Measurements from ENCODE around the gene GNAQ. TPM values are rescaled to one million over a fixed set of nuclear protein-coding genes. Genes with fewer than 3 reads are reported as not detected.

GNAQ gene
- total RNA-seq, 4 donors from 2014 or later = 64.0 to 80.4 (median 69.2) TPM

DNA sequence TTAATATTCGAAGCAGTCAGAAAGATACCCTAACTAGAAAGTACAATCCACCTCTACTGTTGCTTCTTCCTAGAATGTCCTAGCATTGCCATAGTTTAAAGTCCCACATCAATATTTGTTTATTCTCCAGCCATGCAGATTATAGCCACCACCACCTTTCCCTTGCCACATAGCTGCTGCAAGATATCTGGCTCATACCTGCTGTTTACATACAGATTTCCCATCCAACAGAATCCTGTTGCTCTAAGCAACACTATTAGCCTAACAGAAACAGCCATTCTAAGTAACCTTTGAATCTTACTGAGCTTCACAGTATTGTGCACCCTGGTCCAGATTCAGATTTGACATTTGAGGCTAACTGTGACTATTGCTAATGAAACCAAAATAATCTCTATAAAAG lies 45.6 kb downstream of the GNAQ start:
- H3K4me1 ChIP-seq = peaks cover 25 to 64% (median 54%) of the 10 kb centered on the region in 4 donors

DNA sequence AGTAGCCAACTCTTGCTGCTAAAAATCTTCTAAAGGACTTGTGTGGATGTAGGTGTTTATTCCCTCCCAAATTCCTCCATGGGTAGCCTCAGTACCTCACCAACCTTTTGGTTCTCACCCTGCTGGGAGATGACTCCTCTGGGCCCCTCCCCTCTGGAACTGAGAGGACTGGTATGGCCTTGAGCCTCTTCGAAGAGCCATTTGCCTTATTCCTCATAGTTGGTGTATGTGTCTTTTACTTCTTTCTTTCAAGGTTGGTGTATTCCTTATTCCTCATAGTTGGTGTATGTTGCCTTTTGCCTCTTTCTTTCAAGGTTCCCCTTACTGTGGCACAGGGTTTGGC lies 48.3 kb downstream of the GNAQ start:
- Histone ChIP-seq H3K27ac (replicated peaks in 1 of 4) (no peak overlapping the region), H3K4me1 (peaks cover 22 to 66% (median 48%) of the 10 kb centered on the region in 4 donors), H3K4me3 (no peak overlapping the region), H3K27me3 (no peaks in the 10 kb centered on the region), H3K9me3 (no peaks in the 10 kb centered on the region), H3K36me3 (no peaks in the 10 kb centered on the region)
- intact Hi-C loops (cut with DNase I) = no loop called here
- DNase-seq (ENCODE audit: extremely low spot score) = no peak
- TF ChIP-seq EP300 (IDR thresholded peaks at IDR 0.05) (no peak), POLR2A (IDR thresholded peaks at IDR 0.05; ENCODE audit: low read depth) (no peak), POLR2AphosphoS5 (IDR thresholded peaks at IDR 0.05) (no peak)
- TF ChIP-seq, protein P1, sequence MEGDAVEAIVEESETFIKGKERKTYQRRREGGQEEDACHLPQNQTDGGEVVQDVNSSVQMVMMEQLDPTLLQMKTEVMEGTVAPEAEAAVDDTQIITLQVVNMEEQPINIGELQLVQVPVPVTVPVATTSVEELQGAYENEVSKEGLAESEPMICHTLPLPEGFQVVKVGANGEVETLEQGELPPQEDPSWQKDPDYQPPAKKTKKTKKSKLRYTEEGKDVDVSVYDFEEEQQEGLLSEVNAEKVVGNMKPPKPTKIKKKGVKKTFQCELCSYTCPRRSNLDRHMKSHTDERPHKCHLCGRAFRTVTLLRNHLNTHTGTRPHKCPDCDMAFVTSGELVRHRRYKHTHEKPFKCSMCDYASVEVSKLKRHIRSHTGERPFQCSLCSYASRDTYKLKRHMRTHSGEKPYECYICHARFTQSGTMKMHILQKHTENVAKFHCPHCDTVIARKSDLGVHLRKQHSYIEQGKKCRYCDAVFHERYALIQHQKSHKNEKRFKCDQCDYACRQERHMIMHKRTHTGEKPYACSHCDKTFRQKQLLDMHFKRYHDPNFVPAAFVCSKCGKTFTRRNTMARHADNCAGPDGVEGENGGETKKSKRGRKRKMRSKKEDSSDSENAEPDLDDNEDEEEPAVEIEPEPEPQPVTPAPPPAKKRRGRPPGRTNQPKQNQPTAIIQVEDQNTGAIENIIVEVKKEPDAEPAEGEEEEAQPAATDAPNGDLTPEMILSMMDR (IDR thresholded peaks at IDR 0.05) = no peak
- WGBS = 92% methylated on average over 1 of the region's 1 CpG

More for the DNA sequence above, 45.6 kb downstream of the GNAQ start:
- WGBS = 93% methylated on average over 1 of the region's 1 CpG
- H3K4me3 ChIP-seq = no peak overlapping the region
- intact Hi-C loops (cut with DNase I) = no loop called here
- no peaks in the 10 kb centered on the region for H3K27me3 ChIP-seq
- H3K36me3 ChIP-seq = no peaks in the 10 kb centered on the region
- no peak for DNase-seq (ENCODE audit: extremely low spot score)
- TF ChIP-seq, protein P1 (IDR thresholded peaks at IDR 0.05) = no peak
- no peak for TF ChIP-seq POLR2A (IDR thresholded peaks at IDR 0.05; ENCODE audit: low read depth)
- no peak for TF ChIP-seq EP300 (IDR thresholded peaks at IDR 0.05)
- TF ChIP-seq POLR2AphosphoS5 (IDR thresholded peaks at IDR 0.05) = no peak
- H3K9me3 ChIP-seq = no peaks in the 10 kb centered on the region
- H3K27ac ChIP-seq (replicated peaks in 1 of 4) = no peak overlapping the region

DNA sequence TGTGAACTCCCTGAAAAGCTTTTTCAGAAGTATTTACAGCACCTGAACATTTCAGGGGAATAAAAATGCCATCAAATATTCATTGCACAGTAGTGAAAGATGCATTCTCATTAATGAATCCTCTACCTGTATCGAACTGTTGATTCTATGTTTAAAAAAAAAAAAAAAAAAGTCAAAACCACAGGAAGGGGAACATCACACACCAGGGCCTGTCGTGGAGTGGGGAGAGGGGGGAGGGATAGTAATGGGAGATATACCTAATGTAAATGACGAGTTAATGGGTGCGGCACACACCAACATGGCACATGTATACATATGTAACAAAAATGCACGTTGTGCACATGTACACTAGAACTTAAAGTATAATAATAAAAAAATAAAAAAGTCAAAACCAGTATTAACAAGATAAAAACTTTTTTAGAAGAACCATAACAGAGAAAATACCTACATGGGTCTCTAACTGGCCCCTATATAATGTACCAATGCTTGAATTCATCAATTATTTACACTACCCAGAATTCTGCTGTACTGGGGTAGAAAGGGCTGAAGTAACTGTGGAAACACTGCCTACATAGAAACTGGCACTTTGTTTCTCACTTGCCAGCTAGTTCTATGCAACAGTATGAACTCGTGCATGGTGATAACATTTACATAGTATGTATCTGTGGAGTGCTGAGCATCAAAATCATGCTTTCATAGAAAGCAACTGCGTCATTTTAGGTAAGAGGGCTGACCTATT lies 48.9 kb downstream of the GNAQ start:
- Histone ChIP-seq H3K36me3 (no peaks in the 10 kb centered on the region), H3K27ac (replicated peaks in 1 of 4) (no peak overlapping the region), H3K4me3 (no peak overlapping the region), H3K9me3 (no peaks in the 10 kb centered on the region), H3K4me1 (peaks cover 28 to 65% (median 48%) of the 10 kb centered on the region in 4 donors), H3K27me3 (no peaks in the 10 kb centered on the region)
- intact Hi-C loops (cut with DNase I) = no loop called here
- TF ChIP-seq, protein P1 (IDR thresholded peaks at IDR 0.05) = no peak
- TF ChIP-seq EP300 (IDR thresholded peaks at IDR 0.05) (no peak), POLR2AphosphoS5 (IDR thresholded peaks at IDR 0.05) (no peak), POLR2A (IDR thresholded peaks at IDR 0.05; ENCODE audit: low read depth) (no peak)
- DNase-seq (ENCODE audit: extremely low spot score) = no peak
- 87% methylated on average over 7 of the region's 7 CpGs for WGBS

DNA sequence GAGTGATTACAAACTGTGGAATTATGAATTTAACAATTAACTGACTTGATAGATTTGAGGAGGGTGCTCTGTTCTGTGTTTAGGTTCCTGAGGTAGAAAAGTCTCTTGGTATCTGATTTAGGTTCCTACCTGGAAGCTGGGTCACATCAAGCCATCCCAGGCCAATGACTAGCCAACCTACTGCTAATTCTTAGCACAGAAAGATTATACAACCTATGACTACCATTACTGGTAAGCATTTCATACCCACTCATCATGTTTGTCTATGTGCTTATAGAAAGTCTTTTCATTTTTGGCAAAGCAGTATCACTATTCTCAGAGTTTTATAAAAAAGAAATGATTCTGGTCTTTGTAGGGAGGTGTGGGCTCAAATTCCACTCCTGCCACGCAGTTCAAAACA lies 49.7 kb downstream of the GNAQ start:
- Histone ChIP-seq H3K27me3 (no peaks in the 10 kb centered on the region), H3K36me3 (no peaks in the 10 kb centered on the region), H3K4me1 (peaks cover 33 to 68% (median 56%) of the 10 kb centered on the region in 4 donors), H3K9me3 (no peaks in the 10 kb centered on the region), H3K27ac (replicated peaks in 1 of 4) (no peak overlapping the region), H3K4me3 (no peak overlapping the region)
- WGBS = 81% methylated on average over 1 of the region's 1 CpG
- TF ChIP-seq EP300 (IDR thresholded peaks at IDR 0.05) (no peak), POLR2AphosphoS5 (IDR thresholded peaks at IDR 0.05) (no peak), POLR2A (IDR thresholded peaks at IDR 0.05; ENCODE audit: low read depth) (no peak)
- TF ChIP-seq, protein P1 (IDR thresholded peaks at IDR 0.05) = no peak
- intact Hi-C loops (cut with DNase I) = no loop called here
- DNase-seq (ENCODE audit: extremely low spot score) = no peak

DNA sequence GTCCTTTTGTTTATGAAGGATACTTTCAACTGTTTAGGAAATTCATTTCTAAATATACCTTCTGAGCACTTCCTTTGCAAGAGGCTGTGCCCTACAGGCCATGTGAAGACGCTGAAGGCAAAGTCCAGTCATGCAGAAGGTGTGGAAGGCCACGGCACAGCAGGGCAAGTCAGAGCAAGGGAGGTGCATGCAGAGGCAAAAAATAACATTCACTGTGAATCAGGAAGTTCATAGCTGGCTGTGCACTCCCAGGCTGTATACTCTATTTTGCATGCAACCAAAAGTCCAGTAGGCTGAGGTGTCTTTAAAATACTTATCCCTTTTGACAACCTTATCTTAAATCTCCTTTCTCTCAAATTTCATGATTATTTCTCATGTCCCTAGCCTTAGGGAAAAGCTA lies 50.3 kb downstream of the GNAQ start:
- H3K4me3 ChIP-seq = no peak overlapping the region
- H3K27me3 ChIP-seq = no peaks in the 10 kb centered on the region
- no peaks in the 10 kb centered on the region for H3K36me3 ChIP-seq
- intact Hi-C loops (cut with DNase I) = no loop called here
- DNase-seq (ENCODE audit: extremely low spot score) = no peak
- H3K27ac ChIP-seq (replicated peaks in 1 of 4) = no peak overlapping the region
- TF ChIP-seq EP300 (IDR thresholded peaks at IDR 0.05) (no peak), POLR2A (IDR thresholded peaks at IDR 0.05; ENCODE audit: low read depth) (no peak), POLR2AphosphoS5 (IDR thresholded peaks at IDR 0.05) (peak in 1 of 2 donors; percentile 39)
- TF ChIP-seq, protein P1 (IDR thresholded peaks at IDR 0.05) = peak in 1 of 3 experiments; percentile 6
- H3K9me3 ChIP-seq = no peaks in the 10 kb centered on the region
- H3K4me1 ChIP-seq = peaks cover 39 to 72% (median 59%) of the 10 kb centered on the region in 4 donors
- 15% methylated on average over 2 of the region's 2 CpGs for WGBS
